Esophagus muscularis mucosa (tissue), 3 donors: Measurements from ENCODE around the gene UNC119B.

Experiments used
- CTCF ChIP-seq, 3 experiments: fragments of 200-600 bp in 2 of 3; fragments of 450-650 bp in 1 of 3; sonication (generic) in 2 of 3; IDR thresholded peaks; one replicate each; pipeline ENCODE4 v1.5.1; 2017 to 2019; ENCODE audit warnings: antibody characterized with exemption in 3 of 3, mild to moderate bottlenecking in 2 of 3, moderate library complexity in 1 of 3
- POLR2A ChIP-seq: fragments of 450-650 bp; IDR thresholded peaks from one replicate; pipeline ENCODE4 v1.6.1; 2017; ENCODE audit warnings: antibody characterized with exemption, moderate library complexity, mild to moderate bottlenecking, low read depth
- POLR2AphosphoS5 ChIP-seq, 2 donors: sonication (generic); formaldehyde crosslinking; IDR thresholded peaks; one replicate each; pipeline ENCODE4 v1.6.1; 2017; ENCODE audit warnings: antibody characterized with exemption in 2 of 2

- no peak for TF ChIP-seq CTCF (IDR thresholded peaks at IDR 0.05)
- TF ChIP-seq POLR2AphosphoS5 (IDR thresholded peaks at IDR 0.05): no peak
- TF ChIP-seq POLR2A: no peak
Measured at GRCh38 chr12:120750806-120751205, 40.5 kb downstream of the UNC119B start.
